Keratinocyte (primary cell): ENCODE data around the gene SAMD8. TPM values are rescaled to one million over a fixed set of nuclear protein-coding genes. Genes with fewer than 3 reads are reported as not detected.
"Not testable (repeated sequence)": the region's sequence is repeated elsewhere in the genome, so short reads cannot be mapped to it uniquely, and the experiment has no call there.

Experiments
- DNase-seq: peaks from one replicate; pipeline ENCODE4 v3.0.0-alpha.2; 2011; ENCODE audit warnings: low read depth, missing footprints, low spot score
- FAIRE-seq: peaks from 2 replicates; lab custom pipeline; 2011; peaks lifted over from hg19 to GRCh38; lab: Jason Lieb, UNC
- H2AFZ ChIP-seq: 2 replicates; pipeline ENCODE4 v1.6.0; 2012; ENCODE audit warnings: low read length, control low read depth, inconsistent platforms; ENCODE audit not compliant: control insufficient read depth
- H3K27ac ChIP-seq: 2 replicates; pipeline ENCODE4 v1.5.1; 2011; ENCODE audit warnings: low read length; ENCODE audit not compliant: control insufficient read depth, insufficient read depth
- H3K27me3 ChIP-seq: 3 replicates; pipeline ENCODE4 v1.6.0; 2011; ENCODE audit warnings: low read length; ENCODE audit not compliant: control insufficient read depth, insufficient read depth; ENCODE audit errors: extremely low read depth
- H3K36me3 ChIP-seq, 2 experiments: 2 replicates in 1 of 2; 3 replicates in 1 of 2; pipeline ENCODE4 v1.5.1; 2011; ENCODE audit warnings: low read length in 2 of 2, mild to moderate bottlenecking in 1 of 2; ENCODE audit not compliant: control insufficient read depth in 2 of 2, insufficient read depth in 2 of 2; ENCODE audit errors: extremely low read depth in 1 of 2
- H3K4me1 ChIP-seq: 3 replicates; pipeline ENCODE4 v1.5.1; 2011; ENCODE audit warnings: low read length; ENCODE audit not compliant: control insufficient read depth, insufficient read depth; ENCODE audit errors: extremely low read depth
- H3K4me2 ChIP-seq: 3 replicates; pipeline ENCODE4 v1.6.0; 2011; ENCODE audit warnings: low read depth, low read length; ENCODE audit not compliant: control insufficient read depth, insufficient read depth; ENCODE audit errors: extremely low read depth
- H3K4me3 ChIP-seq, 3 experiments: fragments of 200-600 bp in 1 of 3; sonication (generic) in 1 of 3; 2 replicates in 2 of 3; 3 replicates in 1 of 3; pipeline ENCODE4 v1.5.1; 2011 to 2016; ENCODE audit warnings: low read length in 3 of 3, mild to moderate bottlenecking in 3 of 3, control low read depth in 2 of 3, inconsistent platforms in 1 of 3, low read depth in 1 of 3, mixed read lengths in 1 of 3, mixed run types in 1 of 3, moderate library complexity in 1 of 3; ENCODE audit not compliant: control insufficient read depth in 2 of 3, insufficient read depth in 2 of 3; ENCODE audit errors: extremely low read depth in 1 of 3
- H3K79me2 ChIP-seq: 2 replicates; pipeline ENCODE4 v1.6.0; 2012; ENCODE audit warnings: low read length; ENCODE audit not compliant: control insufficient read depth, insufficient read depth
- H3K9ac ChIP-seq: 3 replicates; pipeline ENCODE4 v1.6.0; 2011; ENCODE audit warnings: low read length; ENCODE audit not compliant: control insufficient read depth, insufficient read depth; ENCODE audit errors: extremely low read depth
- H3K9me1 ChIP-seq: 3 replicates; pipeline ENCODE4 v1.6.0; 2011; ENCODE audit warnings: low read length; ENCODE audit not compliant: control insufficient read depth, insufficient read depth; ENCODE audit errors: extremely low read depth
- H3K9me3 ChIP-seq: 2 replicates; pipeline ENCODE4 v1.5.1; 2012; ENCODE audit warnings: low read depth, low read length; ENCODE audit not compliant: control insufficient read depth
- H4K20me1 ChIP-seq: 3 replicates; pipeline ENCODE4 v1.6.0; 2011; ENCODE audit warnings: low read length; ENCODE audit not compliant: control insufficient read depth, insufficient read depth; ENCODE audit errors: extremely low read depth
- CTCF ChIP-seq, 3 experiments: IDR thresholded peaks in 1 of 3; conservative IDR thresholded peaks in 1 of 3; optimal IDR thresholded peaks in 1 of 3; 2 replicates in 2 of 3; 3 replicates in 1 of 3; pipeline versions ENCODE3 to v1.5.1; 2011; ENCODE audit warnings: low read length in 3 of 3, mild to moderate bottlenecking in 3 of 3, moderate library complexity in 2 of 3, control low read depth in 1 of 3, inconsistent platforms in 1 of 3; ENCODE audit not compliant: insufficient read depth in 2 of 3; ENCODE audit errors: extremely low read depth in 1 of 3
- EZH2 ChIP-seq: IDR thresholded peaks from one replicate; pipeline ENCODE4 v1.6.1; 2012; ENCODE audit warnings: inconsistent platforms, mild to moderate bottlenecking, low read length, moderate library complexity
- dilution Hi-C: fragments of 300-500 bp; cut with MboI; formaldehyde crosslinking; loops from one replicate; pipeline ENCODE4 v1.7.0; 2020; ENCODE audit warnings: low sequenced_read_pairs; ENCODE audit not compliant: extremely low pct_ligation_motif_present
- polyA plus RNA-seq, 5 experiments: library from polyadenylated mRNA; depleted of rRNA in 3 of 5; stranded (reverse) in 3 of 5; stranded (forward) in 1 of 5; unstranded in 1 of 5; fragments of >200 nt; gene quantifications; 1 replicate in 1 of 5; 2 replicates in 3 of 5; 3 replicates in 1 of 5; pipeline versions ENCODE4 v1.2.1 to v1.2.3, GENCODE V29; 2011 to 2012; ENCODE audit warnings: missing spikeins in 2 of 5, low read depth in 1 of 5, low replicate concordance in 1 of 5

Gene SAMD8
- polyA plus RNA-seq, 1 donor (not counting 4 experiments of a cell fraction or from before 2014, with no cell fraction given), result 31.7 TPM

- Histone ChIP-seq H3K4me1 (peaks cover 13% of the 10 kb centered on the region), H3K4me3 (no peak overlapping the region), H3K9me1 (no peaks in the 10 kb centered on the region), H3K9me3 (no peaks in the 10 kb centered on the region), H4K20me1 (no peaks in the 10 kb centered on the region), H3K4me2 (no peak overlapping the region), H3K27ac (no peak overlapping the region), H3K79me2 (no peaks in the 10 kb centered on the region), H3K9ac (no peak overlapping the region), H3K36me3 (no peaks in the 10 kb centered on the region), H3K27me3 (no peaks in the 10 kb centered on the region), H2AFZ (no peak overlapping the region)
- FAIRE-seq (no peak), DNase-seq (no peak)
- TF ChIP-seq CTCF (optimal IDR thresholded peaks at IDR 0.05 in 1 of 3, IDR thresholded peaks at IDR 0.05 in 1 of 3, conservative IDR thresholded peaks at IDR 0.05 in 1 of 3; ENCODE audit: extremely low read depth in 1 of 3, insufficient read depth in 2 of 3, low read length in 3 of 3), result no peak
- no peak for TF ChIP-seq EZH2
- dilution Hi-C loops, result no loop called here
These were observed 78.0 kb downstream of the SAMD8 start for GRCh38 chr10:75189266-75190096.

GRCh38 chr10:75191821-75192568, 80.5 kb downstream of the SAMD8 start:
- Histone ChIP-seq H3K4me2 (peak overlapping the region; percentile 33), H3K27me3 (no peaks in the 10 kb centered on the region), H4K20me1 (no peaks in the 10 kb centered on the region), H3K9me1 (no peaks in the 10 kb centered on the region), H3K4me1 (peaks cover 13% of the 10 kb centered on the region), H3K9me3 (no peaks in the 10 kb centered on the region), H2AFZ (no peak overlapping the region), H3K4me3 (no peak overlapping the region), H3K36me3 (no peaks in the 10 kb centered on the region), H3K9ac (no peak overlapping the region), H3K27ac (peak overlapping the region; percentile 37), H3K79me2 (no peaks in the 10 kb centered on the region)
- TF ChIP-seq CTCF (optimal IDR thresholded peaks at IDR 0.05 in 1 of 3, IDR thresholded peaks at IDR 0.05 in 1 of 3, conservative IDR thresholded peaks at IDR 0.05 in 1 of 3; ENCODE audit: extremely low read depth in 1 of 3, insufficient read depth in 2 of 3, low read length in 3 of 3) (peak in 2 of 3 experiments; percentile 4 to 15), EZH2 (no peak)
- FAIRE-seq (no peak), DNase-seq (no peak)
- dilution Hi-C loops, result no loop called here

GRCh38 chr10:75194625-75195024, 83.2 kb downstream of the SAMD8 start:
- H3K79me2 ChIP-seq, H3K27ac ChIP-seq, H3K27me3 ChIP-seq, H3K4me3 ChIP-seq, H3K4me1 ChIP-seq, H3K9me1 ChIP-seq, DNase-seq, H4K20me1 ChIP-seq, dilution Hi-C loops, H3K36me3 ChIP-seq, H3K4me2 ChIP-seq, H3K9me3 ChIP-seq, H3K9ac ChIP-seq, H2AFZ ChIP-seq, FAIRE-seq: not testable (repeated sequence)
